Measurements from ENCODE around the gene MFSD12. TPM values are rescaled to one million over a fixed set of nuclear protein-coding genes. Genes with fewer than 3 reads are reported as not detected.

MFSD12 gene
- total RNA-seq, 2 donors from 2014 or later = 28.4 to 54.3 TPM

DNA sequence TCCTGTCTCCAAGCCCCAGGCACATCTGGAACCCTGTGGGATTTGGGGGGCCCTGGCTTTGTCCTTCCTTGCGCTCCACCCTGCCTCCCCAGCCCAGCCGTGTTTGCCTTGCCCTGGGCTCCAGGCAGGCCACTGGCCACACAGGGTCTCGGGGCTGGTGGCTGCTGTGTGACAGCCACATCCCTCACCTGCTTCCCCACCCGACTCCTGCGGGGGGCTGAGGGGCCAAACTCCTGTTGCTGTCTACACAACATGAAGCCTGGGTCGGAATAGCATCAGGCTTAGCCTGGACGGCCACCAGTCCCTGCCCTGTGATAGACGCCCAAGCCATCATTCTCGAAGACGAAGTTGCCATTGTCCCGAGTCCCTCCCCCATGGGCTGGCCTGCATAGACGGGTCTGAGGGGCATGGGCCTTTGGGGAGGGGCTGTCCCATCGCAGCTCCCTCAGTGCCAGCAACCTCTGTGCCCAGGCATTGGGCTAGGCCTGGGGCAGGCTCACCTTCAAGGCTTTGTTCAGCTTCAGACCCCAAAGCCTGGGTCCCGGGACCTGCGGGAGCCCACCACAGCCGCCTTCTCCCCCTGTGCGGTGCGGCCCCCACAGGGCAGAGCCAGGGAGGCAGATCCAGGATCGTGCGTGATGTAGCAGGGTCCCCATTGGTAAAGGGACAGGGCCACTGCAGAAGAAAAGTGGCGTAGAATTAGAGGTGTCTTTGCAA lies 33.9 kb downstream of the MFSD12 start:
- H3K27me3 ChIP-seq = no peaks in the 10 kb centered on the region
- no peak overlapping the region for H3K9ac ChIP-seq (ENCODE audit: low read depth in 2 of 2, low read length in 2 of 2)
- no peaks in the 10 kb centered on the region for H3K4me1 ChIP-seq
- no peak for DNase-seq
- TF ChIP-seq, protein P1, sequence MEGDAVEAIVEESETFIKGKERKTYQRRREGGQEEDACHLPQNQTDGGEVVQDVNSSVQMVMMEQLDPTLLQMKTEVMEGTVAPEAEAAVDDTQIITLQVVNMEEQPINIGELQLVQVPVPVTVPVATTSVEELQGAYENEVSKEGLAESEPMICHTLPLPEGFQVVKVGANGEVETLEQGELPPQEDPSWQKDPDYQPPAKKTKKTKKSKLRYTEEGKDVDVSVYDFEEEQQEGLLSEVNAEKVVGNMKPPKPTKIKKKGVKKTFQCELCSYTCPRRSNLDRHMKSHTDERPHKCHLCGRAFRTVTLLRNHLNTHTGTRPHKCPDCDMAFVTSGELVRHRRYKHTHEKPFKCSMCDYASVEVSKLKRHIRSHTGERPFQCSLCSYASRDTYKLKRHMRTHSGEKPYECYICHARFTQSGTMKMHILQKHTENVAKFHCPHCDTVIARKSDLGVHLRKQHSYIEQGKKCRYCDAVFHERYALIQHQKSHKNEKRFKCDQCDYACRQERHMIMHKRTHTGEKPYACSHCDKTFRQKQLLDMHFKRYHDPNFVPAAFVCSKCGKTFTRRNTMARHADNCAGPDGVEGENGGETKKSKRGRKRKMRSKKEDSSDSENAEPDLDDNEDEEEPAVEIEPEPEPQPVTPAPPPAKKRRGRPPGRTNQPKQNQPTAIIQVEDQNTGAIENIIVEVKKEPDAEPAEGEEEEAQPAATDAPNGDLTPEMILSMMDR (IDR thresholded peaks at IDR 0.05) = no peak
- no peaks in the 10 kb centered on the region for H3K9me3 ChIP-seq
- peaks cover 26% of the 10 kb centered on the region for H3K36me3 ChIP-seq
- H3K4me3 ChIP-seq = no peak overlapping the region
- intact Hi-C loops (cut with DNase I) = no loop called here
- H3K27ac ChIP-seq = no peak overlapping the region

DNA sequence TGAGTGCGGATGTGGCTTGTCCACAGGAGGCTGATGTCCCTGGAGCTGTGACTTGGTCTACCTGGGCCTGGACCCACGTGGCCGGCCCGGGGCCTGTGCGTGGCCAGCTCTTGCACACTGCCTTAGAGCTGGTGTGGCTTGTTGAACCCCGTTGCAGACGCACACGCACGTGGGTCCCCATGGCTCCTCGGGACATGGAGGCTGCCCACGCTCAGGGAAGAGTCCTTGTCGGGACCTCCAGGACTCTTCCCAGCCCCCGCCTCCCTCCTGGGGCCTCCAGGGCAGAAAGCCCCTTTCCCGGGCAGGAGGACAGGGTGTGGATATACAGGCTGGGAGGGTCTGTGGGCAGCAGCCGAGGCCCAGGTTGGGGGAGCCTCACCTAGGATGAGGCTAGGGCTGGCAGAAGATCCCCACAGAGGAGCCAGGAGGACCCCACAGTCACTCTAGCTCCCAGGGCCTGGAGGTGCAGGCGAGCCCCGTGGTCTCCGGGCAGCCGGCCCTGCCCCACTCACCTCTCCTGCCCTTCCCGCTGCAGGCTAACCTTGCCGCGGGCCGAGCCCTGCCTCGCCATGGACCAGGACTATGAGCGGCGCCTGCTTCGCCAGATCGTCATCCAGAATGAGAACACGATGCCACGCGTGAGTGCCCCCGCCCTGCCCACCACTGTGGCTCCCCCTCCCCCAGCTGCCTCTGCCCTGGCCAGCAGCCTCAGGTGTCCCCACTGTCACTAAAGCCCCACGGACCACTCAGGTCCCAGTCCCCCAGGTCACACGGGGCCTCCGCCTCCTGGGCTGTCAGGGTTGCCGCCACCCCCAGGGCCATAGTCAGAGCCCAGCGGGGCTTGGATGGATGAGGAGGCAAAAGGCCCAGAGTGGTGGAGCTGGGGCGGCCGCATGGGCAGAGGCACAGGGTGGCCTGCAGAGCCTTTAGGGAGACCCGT lies 34.7 kb downstream of the MFSD12 start:
- Histone ChIP-seq H3K4me1 (no peaks in the 10 kb centered on the region), H3K4me3 (no peak overlapping the region), H3K36me3 (peaks cover 22% of the 10 kb centered on the region), H3K9ac (ENCODE audit: low read depth in 2 of 2, low read length in 2 of 2) (no peak overlapping the region), H3K9me3 (no peaks in the 10 kb centered on the region), H3K27me3 (no peaks in the 10 kb centered on the region), H3K27ac (no peak overlapping the region)
- TF ChIP-seq, protein P1 (IDR thresholded peaks at IDR 0.05) = no peak
- intact Hi-C loops (cut with DNase I) = no loop called here
- no peak for DNase-seq

DNA sequence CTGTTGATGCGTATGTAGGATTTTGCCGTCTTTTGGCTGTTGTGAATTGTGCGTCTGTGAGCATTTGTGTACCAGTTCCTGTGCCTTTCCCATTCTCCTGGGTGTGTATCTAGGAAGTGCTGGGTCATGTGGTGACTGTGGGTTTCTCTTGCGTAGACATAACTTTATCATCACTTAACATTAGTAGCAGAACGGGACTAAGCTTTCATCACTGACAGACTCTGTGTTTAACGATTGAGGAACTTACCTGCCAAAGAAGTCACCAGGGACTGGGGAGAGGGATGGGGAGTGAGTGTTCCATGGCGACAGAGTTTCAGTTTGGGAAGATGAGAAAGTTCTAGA lies 36.3 kb downstream of the MFSD12 start:
- no peak overlapping the region for H3K27ac ChIP-seq
- H3K36me3 ChIP-seq = peaks cover 9% of the 10 kb centered on the region
- H3K9ac ChIP-seq (ENCODE audit: low read depth in 2 of 2, low read length in 2 of 2) = no peak overlapping the region
- intact Hi-C loops (cut with DNase I) = no loop called here
- H3K9me3 ChIP-seq = no peaks in the 10 kb centered on the region
- no peak for DNase-seq
- H3K27me3 ChIP-seq = no peaks in the 10 kb centered on the region
- H3K4me3 ChIP-seq = no peak overlapping the region
- peaks cover 5% of the 10 kb centered on the region for H3K4me1 ChIP-seq
- TF ChIP-seq, protein P1 (IDR thresholded peaks at IDR 0.05) = no peak

DNA sequence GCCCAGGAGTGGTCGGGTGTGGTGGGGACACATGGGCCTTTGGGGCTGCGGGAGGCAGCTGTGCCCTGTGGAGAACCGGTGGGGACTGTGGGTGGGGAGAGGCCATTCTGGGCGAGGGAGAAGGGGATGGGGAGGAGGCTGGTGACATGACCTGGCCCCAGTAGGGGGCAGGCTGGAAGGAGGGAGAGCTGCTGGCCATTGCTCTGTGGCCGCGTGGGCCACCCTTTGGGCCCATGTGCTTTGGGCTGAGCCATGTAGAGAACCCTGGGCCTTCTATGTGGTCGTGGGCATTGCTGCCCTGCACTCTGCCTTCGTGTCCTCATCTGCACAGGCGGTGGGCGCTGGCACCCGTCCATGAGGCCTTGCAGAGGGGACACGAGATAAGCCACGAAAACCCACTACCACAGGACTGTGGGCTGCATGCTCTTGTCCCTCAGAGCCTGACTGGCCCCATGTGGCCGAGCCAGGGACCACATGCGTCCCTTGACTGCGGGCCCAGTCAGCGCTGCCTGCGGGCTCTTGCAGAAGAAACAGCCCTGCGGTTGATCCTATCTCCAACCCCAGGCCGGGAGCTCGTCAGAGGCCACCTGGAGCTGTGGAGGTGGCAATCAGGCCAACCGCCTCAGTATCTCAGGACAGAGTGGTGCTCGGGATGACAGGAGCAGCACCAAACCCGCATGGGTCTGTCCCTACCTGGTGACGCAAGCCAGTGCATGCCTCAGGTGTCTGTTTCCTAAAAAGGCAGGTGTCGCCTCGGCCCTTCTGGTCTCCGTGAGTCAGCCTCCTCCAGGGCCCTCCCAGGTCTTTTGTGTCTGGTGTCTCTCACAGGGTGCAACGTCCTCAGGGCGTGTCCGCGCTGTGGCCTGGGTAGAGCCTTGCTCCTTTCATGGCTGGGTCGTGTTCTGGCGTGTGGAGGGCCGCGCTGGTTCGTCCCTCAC lies 37.0 kb downstream of the MFSD12 start:
- no peaks in the 10 kb centered on the region for H3K9me3 ChIP-seq
- peaks cover 9% of the 10 kb centered on the region for H3K36me3 ChIP-seq
- no peak overlapping the region for H3K27ac ChIP-seq
- DNase-seq = no peak
- H3K27me3 ChIP-seq = no peaks in the 10 kb centered on the region
- intact Hi-C loops (cut with DNase I) = no loop called here
- H3K4me1 ChIP-seq = peaks cover 5% of the 10 kb centered on the region
- H3K4me3 ChIP-seq = no peak overlapping the region
- TF ChIP-seq, protein P1 (IDR thresholded peaks at IDR 0.05) = no peak
- no peak overlapping the region for H3K9ac ChIP-seq (ENCODE audit: low read depth in 2 of 2, low read length in 2 of 2)

- intact Hi-C loops (cut with DNase I) = no loop called here
- Histone ChIP-seq H3K36me3 (peaks cover under 1% of the 10 kb centered on the region), H3K4me1 (peaks cover 5% of the 10 kb centered on the region), H3K27me3 (no peaks in the 10 kb centered on the region), H3K4me3 (no peak overlapping the region), H3K9ac (ENCODE audit: low read depth in 2 of 2, low read length in 2 of 2) (no peak overlapping the region), H3K27ac (no peak overlapping the region), H3K9me3 (no peaks in the 10 kb centered on the region)
- TF ChIP-seq, protein P1 (IDR thresholded peaks at IDR 0.05) = no peak
- no peak for DNase-seq
Observed at GRCh38 chr19:3519126-3519525, 38.3 kb downstream of the MFSD12 start.
